ENCODE measurements around the gene COX19.
A peak's percentile ranks its signal among the peaks of the same experiment; 100 is the strongest.

The COX19 gene

GRCh38 chr7:968205-969105, 6.9 kb downstream of the COX19 start:
- H3K27ac ChIP-seq (replicated peaks) = no peak overlapping the region
- TF ChIP-seq POLR2AphosphoS5 (IDR thresholded peaks at IDR 0.05; ENCODE audit: low read depth) = no peak
- peak; percentile 20; the same call in 1 of the 2 replicates for TF ChIP-seq SPI1 (IDR thresholded peaks at IDR 0.05; ENCODE audit: borderline replicate concordance, low read depth)
- no peak for TF ChIP-seq GABPA (IDR thresholded peaks at IDR 0.05; ENCODE audit: low read depth)
- no peaks in the 10 kb centered on the region for H3K27me3 ChIP-seq (ENCODE audit: insufficient read depth, poor library complexity, severe bottlenecking)
- no peak overlapping the region for H3K4me3 ChIP-seq (replicated peaks; ENCODE audit: insufficient read depth, low read length)
- no peak for DNase-seq (ENCODE audit: low read depth in 1 of 2, low spot score in 1 of 2)

GRCh38 chr7:967361-968082, 7.8 kb downstream of the COX19 start:
- DNase-seq (ENCODE audit: low read depth in 1 of 2, low spot score in 1 of 2) = no peak
- TF ChIP-seq CTCF (IDR thresholded peaks at IDR 0.05; ENCODE audit: insufficient read depth, low read length) (no peak), POLR2AphosphoS5 (IDR thresholded peaks at IDR 0.05; ENCODE audit: low read depth) (peak; percentile 63; the same call in 1 of the 2 replicates)
- Histone ChIP-seq H3K4me3 (replicated peaks; ENCODE audit: insufficient read depth, low read length) (no peak overlapping the region), H3K27me3 (ENCODE audit: insufficient read depth, poor library complexity, severe bottlenecking) (no peaks in the 10 kb centered on the region), H3K27ac (replicated peaks) (no peak overlapping the region)

DNA sequence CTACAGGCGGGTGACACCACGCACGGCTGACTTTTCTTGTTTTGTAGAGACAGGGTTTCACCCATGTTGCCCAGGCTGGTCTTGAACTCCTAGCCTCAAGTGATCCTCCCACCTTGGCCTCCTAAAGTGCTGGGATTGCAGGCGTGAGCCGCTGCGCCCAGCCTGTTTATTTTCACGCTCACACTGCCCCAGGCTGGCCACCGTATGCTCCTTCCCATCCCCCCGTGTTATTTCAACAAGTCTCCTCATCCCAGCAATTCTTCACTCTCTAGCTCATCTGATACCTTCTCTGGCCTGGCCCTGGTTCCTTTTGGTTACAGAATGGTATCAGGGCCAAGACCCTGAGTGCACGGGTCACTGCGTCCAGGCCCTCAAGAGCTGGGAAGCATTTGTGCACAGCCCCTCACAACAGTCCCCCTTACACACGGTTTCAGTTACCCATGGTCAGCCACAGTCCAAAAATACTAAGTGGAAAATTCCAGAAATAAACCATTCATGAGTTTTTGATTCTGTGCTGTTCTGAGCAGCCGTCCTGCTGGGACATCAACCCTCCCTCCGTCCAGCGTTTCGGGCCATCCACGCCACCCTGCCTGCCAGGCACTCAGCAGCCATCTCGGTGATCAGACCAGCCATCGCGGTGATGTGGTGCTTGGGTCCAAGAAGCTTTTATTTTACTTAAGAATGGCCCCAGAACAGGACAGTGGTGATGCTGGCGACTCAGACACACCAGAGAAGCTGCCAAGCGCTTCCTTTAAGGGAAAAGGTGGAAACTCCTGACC, 8.9 kb downstream of the COX19 start:
- no peaks in the 10 kb centered on the region for H3K27me3 ChIP-seq (ENCODE audit: insufficient read depth, poor library complexity, severe bottlenecking)
- no peak for TF ChIP-seq GABPA (IDR thresholded peaks at IDR 0.05; ENCODE audit: low read depth)
- TF ChIP-seq, protein P1, sequence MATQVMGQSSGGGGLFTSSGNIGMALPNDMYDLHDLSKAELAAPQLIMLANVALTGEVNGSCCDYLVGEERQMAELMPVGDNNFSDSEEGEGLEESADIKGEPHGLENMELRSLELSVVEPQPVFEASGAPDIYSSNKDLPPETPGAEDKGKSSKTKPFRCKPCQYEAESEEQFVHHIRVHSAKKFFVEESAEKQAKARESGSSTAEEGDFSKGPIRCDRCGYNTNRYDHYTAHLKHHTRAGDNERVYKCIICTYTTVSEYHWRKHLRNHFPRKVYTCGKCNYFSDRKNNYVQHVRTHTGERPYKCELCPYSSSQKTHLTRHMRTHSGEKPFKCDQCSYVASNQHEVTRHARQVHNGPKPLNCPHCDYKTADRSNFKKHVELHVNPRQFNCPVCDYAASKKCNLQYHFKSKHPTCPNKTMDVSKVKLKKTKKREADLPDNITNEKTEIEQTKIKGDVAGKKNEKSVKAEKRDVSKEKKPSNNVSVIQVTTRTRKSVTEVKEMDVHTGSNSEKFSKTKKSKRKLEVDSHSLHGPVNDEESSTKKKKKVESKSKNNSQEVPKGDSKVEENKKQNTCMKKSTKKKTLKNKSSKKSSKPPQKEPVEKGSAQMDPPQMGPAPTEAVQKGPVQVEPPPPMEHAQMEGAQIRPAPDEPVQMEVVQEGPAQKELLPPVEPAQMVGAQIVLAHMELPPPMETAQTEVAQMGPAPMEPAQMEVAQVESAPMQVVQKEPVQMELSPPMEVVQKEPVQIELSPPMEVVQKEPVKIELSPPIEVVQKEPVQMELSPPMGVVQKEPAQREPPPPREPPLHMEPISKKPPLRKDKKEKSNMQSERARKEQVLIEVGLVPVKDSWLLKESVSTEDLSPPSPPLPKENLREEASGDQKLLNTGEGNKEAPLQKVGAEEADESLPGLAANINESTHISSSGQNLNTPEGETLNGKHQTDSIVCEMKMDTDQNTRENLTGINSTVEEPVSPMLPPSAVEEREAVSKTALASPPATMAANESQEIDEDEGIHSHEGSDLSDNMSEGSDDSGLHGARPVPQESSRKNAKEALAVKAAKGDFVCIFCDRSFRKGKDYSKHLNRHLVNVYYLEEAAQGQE (IDR thresholded peaks at IDR 0.05; ENCODE audit: insufficient replicate concordance, low read depth) = no peak
- no peak for TF ChIP-seq SPI1 (IDR thresholded peaks at IDR 0.05; ENCODE audit: borderline replicate concordance, low read depth)
- peak; percentile 23; the same call in 1 of the 2 replicates for TF ChIP-seq POLR2AphosphoS5 (IDR thresholded peaks at IDR 0.05; ENCODE audit: low read depth)
- TF ChIP-seq CTCF (IDR thresholded peaks at IDR 0.05; ENCODE audit: insufficient read depth, low read length) = no peak
- H3K27ac ChIP-seq (replicated peaks) = peak overlapping the region; percentile 1; the same call in 1 of the 2 replicates
- H3K4me3 ChIP-seq (replicated peaks; ENCODE audit: insufficient read depth, low read length) = no peak overlapping the region
- DNase-seq (ENCODE audit: low read depth in 1 of 2, low spot score in 1 of 2) = no peak

DNA sequence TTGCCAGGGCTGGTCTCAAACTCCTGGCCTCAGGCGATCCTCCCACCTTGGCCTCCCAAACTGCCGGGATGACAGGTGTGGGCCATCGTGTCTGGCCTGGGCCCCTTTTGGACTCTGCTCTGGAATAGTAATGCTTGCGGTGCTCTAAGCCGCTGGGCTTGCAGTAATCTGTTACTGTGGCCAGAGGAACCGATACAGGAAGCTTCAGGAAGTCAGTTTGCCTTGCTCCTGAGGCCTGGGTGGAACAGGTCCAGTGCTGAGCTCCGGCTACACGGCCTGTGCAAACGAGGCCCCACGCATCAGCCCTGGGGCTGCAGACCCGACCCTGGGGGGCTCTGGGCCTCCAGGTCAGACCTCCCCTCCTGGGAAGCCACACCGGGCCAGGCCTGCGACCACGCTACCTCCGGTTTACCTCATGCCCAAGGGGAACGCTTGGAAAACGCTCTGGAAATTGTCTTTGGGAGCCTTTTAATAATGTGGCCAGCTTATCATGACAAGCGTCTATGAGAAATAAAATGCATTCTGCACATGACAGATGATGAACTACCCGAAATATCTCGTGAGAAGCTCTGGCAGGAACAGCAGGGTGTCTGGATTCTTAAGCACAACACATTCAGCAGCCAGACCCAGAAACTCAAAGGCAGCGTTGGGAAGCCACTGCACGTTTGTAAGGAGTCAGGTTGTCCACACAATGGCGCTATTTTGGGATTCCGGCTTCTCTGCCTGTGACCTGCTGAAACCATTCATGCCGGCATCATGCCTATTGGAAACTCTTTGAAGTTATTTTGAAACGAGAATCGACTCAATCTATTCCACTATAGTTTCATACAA, 10.7 kb downstream of the COX19 start:
- DNase-seq (ENCODE audit: low read depth in 1 of 2, low spot score in 1 of 2) = peak; percentile 69 to 71
- H3K27ac ChIP-seq (replicated peaks) = peak overlapping the region; percentile 69
- no peaks in the 10 kb centered on the region for H3K27me3 ChIP-seq (ENCODE audit: insufficient read depth, poor library complexity, severe bottlenecking)
- no peak overlapping the region for H3K4me3 ChIP-seq (replicated peaks; ENCODE audit: insufficient read depth, low read length)
- TF ChIP-seq CTCF (IDR thresholded peaks at IDR 0.05; ENCODE audit: insufficient read depth, low read length) = peak; percentile 20
- TF ChIP-seq, protein P1 (IDR thresholded peaks at IDR 0.05; ENCODE audit: insufficient replicate concordance, low read depth) = no peak
